ENCODE measurements around the gene PANK1. TPM values are rescaled to one million over a fixed set of nuclear protein-coding genes. Genes with fewer than 3 reads are reported as not detected.

Gene PANK1
- polyA plus RNA-seq, 1 of the 3 experiments (the other 2 are of a cell fraction): 4.2 TPM

- TF ChIP-seq REST (IDR thresholded peaks at IDR 0.05; ENCODE audit: low read depth, low read length) (no peak), YY1 (IDR thresholded peaks at IDR 0.05; ENCODE audit: low read depth) (no peak)
Observed at GRCh38 chr10:89643431-89643811, 1.6 kb downstream of the PANK1 start (continued).

- H3K9me3 ChIP-seq: no peaks in the 10 kb centered on the region
- H3K9ac ChIP-seq: no peak overlapping the region
- POLR2A ChIA-PET: no interaction called here
- no peak overlapping the region for H2AFZ ChIP-seq (ENCODE audit: low read depth)
- TF ChIP-seq MAX (IDR thresholded peaks at IDR 0.05; ENCODE audit: low read depth): no peak
- no peak for TF ChIP-seq IRF3 (IDR thresholded peaks at IDR 0.05; ENCODE audit: low read depth, low read length)
- TF ChIP-seq ELF1 (IDR thresholded peaks at IDR 0.05): no peak
- TF ChIP-seq FOXJ3 (CRISPR knock-in tag; IDR thresholded peaks at IDR 0.05): no peak
- TF ChIP-seq PBX3 (IDR thresholded peaks at IDR 0.05): no peak
- no peak for TF ChIP-seq FOXM1 (IDR thresholded peaks at IDR 0.05; ENCODE audit: low read depth)
- no peak for TF ChIP-seq ZBTB33 (IDR thresholded peaks at IDR 0.05; ENCODE audit: borderline replicate concordance, low read depth)
- TF ChIP-seq EZH2phosphoT487 (IDR thresholded peaks at IDR 0.05; ENCODE audit: borderline replicate concordance, low read depth): no peak
- no peak for TF ChIP-seq RAD21 (IDR thresholded peaks at IDR 0.05; ENCODE audit: low read length)
- H3K27me3 ChIP-seq (ENCODE audit: insufficient read depth): no peaks in the 10 kb centered on the region
- no peaks in the 10 kb centered on the region for H3K9me2 ChIP-seq
- H3K79me2 ChIP-seq (ENCODE audit: insufficient read depth): peaks cover 51% of the 10 kb centered on the region
- CTCF ChIA-PET: no interaction called here
- 0 out of 2 replicates have a peak, but pooled peaks cover 5% of the 10 kb centered on the region for H4K20me1 ChIP-seq (ENCODE audit: insufficient read depth)
- 0 out of 2 replicates have a peak overlapping the region, but pooled peaks have one; percentile 95 for H3K4me2 ChIP-seq
- H3F3A ChIP-seq (replicated peaks; ENCODE audit: insufficient read depth): peaks cover 5% of the 10 kb centered on the region
- DNase-seq: no peak
- peaks cover 16 to 24% of the 10 kb centered on the region in 2 experiments; a peak in 3 of 4 replicates for H3K4me1 ChIP-seq (ENCODE audit: control insufficient read depth in 1 of 2, insufficient read depth in 2 of 2, low read depth in 1 of 2, low read length in 1 of 2)
- WGBS (ENCODE audit: low lambda C conversion rate): 63% methylated on average over 3 of the region's 3 CpGs
- H3K36me3 ChIP-seq (replicated peaks in 1 of 2; ENCODE audit: control insufficient read depth in 1 of 2, insufficient read depth in 2 of 2, low read length in 1 of 2): peaks cover 0 to 7% of the 10 kb centered on the region in 2 experiments
- no peak overlapping the region for H3K27ac ChIP-seq (ENCODE audit: low read depth in 2 of 2, low read length in 1 of 2)
- H3K4me3 ChIP-seq (ENCODE audit: low read depth in 2 of 2, low read length in 1 of 2): no peak overlapping the region
Observed at GRCh38 chr10:89642193-89642592, 2.8 kb downstream of the PANK1 start.
